Fibroblast of villous mesenchyme (primary cell): ENCODE data around the gene EPN1. TPM values are rescaled to one million over a fixed set of nuclear protein-coding genes. Genes with fewer than 3 reads are reported as not detected.
A peak's percentile ranks its signal among the peaks of the same experiment; 100 is the strongest.

Experiments used
- DNase-seq: peaks from one replicate; pipeline ENCODE4 v3.0.0-alpha.2; 2010; ENCODE audit warnings: low read depth
- H3K4me3 ChIP-seq: 2 replicates; pipeline ENCODE4 v1.5.1; 2011; ENCODE audit warnings: low read depth, mild to moderate bottlenecking, low read length
- CTCF ChIP-seq: IDR thresholded peaks from 2 replicates; pipeline ENCODE4 v1.5.1; 2012; ENCODE audit warnings: low read depth, mild to moderate bottlenecking, low read length; ENCODE audit not compliant: insufficient read depth
- total RNA-seq: library from RNA; depleted of rRNA; stranded (reverse); fragments of >200 nt; gene quantifications from 2 replicates; pipeline ENCODE4 v1.2.3, GENCODE V29; 2012

The EPN1 gene
- total RNA-seq, 1 donor = 17.7 TPM

GRCh38 chr19:55636723-55637122, 38.3 kb upstream of the EPN1 start:
- no peak for DNase-seq
- TF ChIP-seq CTCF = no peak
- H3K4me3 ChIP-seq = no peak overlapping the region

GRCh38 chr19:55637534-55637933, 37.5 kb upstream of the EPN1 start:
- H3K4me3 ChIP-seq = no peak overlapping the region
- DNase-seq = no peak
- no peak for TF ChIP-seq CTCF

- peak; percentile 24 for DNase-seq
- peak; percentile 51 for TF ChIP-seq CTCF
- H3K4me3 ChIP-seq = no peak overlapping the region
These were observed 36.1 kb upstream of the EPN1 start for GRCh38 chr19:55638864-55639359.

GRCh38 chr19:55640043-55640576, 34.9 kb upstream of the EPN1 start:
- H3K4me3 ChIP-seq = peak overlapping the region; percentile 72
- peak; percentile 73 for DNase-seq
- TF ChIP-seq CTCF = peak; percentile 38

GRCh38 chr19:55640577-55641425, 34.2 kb upstream of the EPN1 start, which contains the start of gene ZNF580:
Gene ZNF580 (plus strand): TSS chr19:55641002. CDS start chr19:55642509, 1,507 bp downstream.
- peak within 1 kb of the TSS; percentile 72 for H3K4me3 ChIP-seq
- no peak for TF ChIP-seq CTCF
- peak; percentile 87 for DNase-seq

GRCh38 chr19:55641426-55642152, 33.4 kb upstream of the EPN1 start:
- peak; percentile 22 for DNase-seq
- peak overlapping the region; percentile 72 for H3K4me3 ChIP-seq
- TF ChIP-seq CTCF = no peak
